ENCODE results near the gene TTYH3. TPM values are rescaled to one million over a fixed set of nuclear protein-coding genes. Genes with fewer than 3 reads are reported as not detected.

TTYH3 gene
- total RNA-seq, 1 donor from 2014 or later, result 324 TPM

DNA sequence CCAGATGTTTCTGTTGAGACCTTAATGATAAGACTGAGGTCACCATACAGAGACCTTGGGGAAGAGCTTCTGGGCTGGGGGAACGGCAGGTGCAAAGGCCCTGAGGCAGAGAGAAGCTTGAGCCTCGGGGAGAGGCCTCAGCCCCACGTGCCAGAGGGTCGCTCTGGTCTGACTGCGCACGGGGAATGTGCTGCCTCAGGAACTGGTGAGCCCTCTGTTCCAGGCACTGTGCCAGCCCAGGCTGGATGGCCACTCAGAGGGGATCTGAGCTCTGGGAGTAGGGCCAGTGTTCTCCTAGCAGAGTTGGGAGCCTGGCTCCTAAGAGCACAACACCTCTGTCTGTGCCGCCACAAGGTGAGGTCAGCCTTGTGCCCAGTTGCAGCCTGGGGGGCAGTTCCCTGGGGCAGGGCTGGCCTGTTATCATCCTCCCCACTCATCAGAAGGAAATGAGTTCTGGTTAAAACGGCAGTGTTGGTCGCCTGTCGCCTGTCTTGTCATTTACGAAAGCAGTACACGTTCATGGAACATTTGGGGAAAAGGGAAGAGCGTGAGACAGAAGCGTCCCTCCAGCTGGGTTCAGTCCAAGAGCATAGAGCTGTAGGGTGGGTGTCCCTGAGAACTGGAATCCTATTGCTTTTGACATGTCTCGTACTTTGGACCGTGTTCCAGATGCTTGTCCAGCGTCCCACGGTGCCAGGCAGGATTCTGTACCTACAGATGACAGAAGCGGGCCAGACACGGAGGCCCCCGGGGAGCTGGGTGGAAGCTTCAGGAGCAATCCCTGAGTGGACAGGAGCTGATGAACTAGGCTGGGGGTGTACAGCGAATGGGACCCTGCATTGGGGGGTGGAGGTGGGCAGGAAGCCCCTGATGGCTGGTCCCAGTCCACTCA lies 4.3 kb downstream of the TTYH3 start:
- peaks cover 11% of the 10 kb centered on the region for H3K9me3 Mint-ChIP-seq (ENCODE audit: unreplicated experiment)
- TF ChIP-seq, protein P1, sequence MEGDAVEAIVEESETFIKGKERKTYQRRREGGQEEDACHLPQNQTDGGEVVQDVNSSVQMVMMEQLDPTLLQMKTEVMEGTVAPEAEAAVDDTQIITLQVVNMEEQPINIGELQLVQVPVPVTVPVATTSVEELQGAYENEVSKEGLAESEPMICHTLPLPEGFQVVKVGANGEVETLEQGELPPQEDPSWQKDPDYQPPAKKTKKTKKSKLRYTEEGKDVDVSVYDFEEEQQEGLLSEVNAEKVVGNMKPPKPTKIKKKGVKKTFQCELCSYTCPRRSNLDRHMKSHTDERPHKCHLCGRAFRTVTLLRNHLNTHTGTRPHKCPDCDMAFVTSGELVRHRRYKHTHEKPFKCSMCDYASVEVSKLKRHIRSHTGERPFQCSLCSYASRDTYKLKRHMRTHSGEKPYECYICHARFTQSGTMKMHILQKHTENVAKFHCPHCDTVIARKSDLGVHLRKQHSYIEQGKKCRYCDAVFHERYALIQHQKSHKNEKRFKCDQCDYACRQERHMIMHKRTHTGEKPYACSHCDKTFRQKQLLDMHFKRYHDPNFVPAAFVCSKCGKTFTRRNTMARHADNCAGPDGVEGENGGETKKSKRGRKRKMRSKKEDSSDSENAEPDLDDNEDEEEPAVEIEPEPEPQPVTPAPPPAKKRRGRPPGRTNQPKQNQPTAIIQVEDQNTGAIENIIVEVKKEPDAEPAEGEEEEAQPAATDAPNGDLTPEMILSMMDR (IDR thresholded peaks at IDR 0.05; ENCODE audit: partially characterized antibody, unreplicated experiment), result no peak
- DNase-seq, result peak; percentile 18
- H3K27me3 Mint-ChIP-seq (ENCODE audit: unreplicated experiment), result peaks cover 2% of the 10 kb centered on the region
- peaks cover 13% of the 10 kb centered on the region for H3K4me1 Mint-ChIP-seq (ENCODE audit: low read depth, unreplicated experiment)
- H3K27ac Mint-ChIP-seq (ENCODE audit: unreplicated experiment), result peak overlapping the region; percentile 14
- peak overlapping the region; percentile 58 for H3K4me3 Mint-ChIP-seq (ENCODE audit: unreplicated experiment)
- no peaks in the 10 kb centered on the region for H3K36me3 Mint-ChIP-seq (ENCODE audit: unreplicated experiment)

DNA sequence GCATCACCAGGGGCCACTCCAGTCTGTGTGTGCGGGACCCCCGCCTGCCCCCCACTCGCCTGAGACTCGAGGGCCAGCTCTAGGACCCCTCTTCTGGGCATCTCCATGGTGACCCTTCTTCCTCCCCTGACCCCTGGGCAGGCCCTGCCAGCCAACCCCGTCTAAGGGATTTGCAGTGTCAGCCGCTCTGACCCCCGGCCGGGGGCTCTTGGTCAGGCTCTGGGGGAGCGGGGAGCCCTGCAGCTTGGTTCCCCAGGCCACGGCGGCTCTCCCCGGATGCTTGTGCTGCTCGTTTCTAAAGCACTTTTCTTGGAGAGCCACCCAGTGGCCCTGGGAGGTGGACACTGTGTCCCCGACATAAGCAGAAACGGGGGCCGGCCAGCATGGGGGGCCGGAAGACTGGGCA lies 5.3 kb downstream of the TTYH3 start:
- Mint-ChIP-seq H3K9me3 (ENCODE audit: unreplicated experiment) (peaks cover 10% of the 10 kb centered on the region), H3K36me3 (ENCODE audit: unreplicated experiment) (no peaks in the 10 kb centered on the region), H3K4me3 (ENCODE audit: unreplicated experiment) (peak overlapping the region; percentile 58)

DNA sequence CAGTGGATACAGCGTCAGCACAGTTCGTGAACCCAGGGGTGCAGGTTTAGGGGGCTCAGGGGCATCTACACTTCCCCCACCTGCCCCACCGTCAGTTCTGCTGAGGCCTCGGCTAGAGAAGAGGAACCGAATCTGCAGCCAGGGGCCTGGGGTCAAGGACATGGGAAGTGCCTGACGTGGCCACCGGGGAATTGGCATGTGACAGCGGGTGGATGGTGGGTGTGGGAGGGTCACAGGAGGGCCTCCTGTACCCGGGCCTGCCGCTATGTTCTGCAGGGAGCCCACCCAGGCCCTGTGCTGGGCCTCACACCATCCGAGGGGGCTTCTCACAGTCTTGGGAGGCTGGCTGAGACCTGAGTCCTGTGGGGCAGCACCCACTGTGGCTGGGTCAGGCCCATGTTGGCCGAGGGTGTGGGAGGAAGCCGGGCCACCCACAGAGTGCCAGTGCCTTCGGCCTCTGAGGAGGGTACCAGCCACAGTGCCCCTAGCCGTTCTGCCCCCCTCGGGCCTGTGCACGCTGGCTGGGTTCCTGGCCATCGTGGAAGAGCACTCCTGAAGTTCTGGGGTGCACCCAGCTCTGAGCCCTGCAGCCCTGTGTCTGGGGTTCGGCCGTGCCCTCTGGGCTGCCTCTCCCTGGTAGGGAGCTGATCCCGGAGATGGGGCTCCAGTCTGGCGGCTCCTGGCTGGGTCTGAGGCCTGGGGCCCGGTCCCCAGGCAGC lies 5.9 kb downstream of the TTYH3 start:
- H3K27ac Mint-ChIP-seq (ENCODE audit: unreplicated experiment), result no peak overlapping the region
- H3K4me1 Mint-ChIP-seq (ENCODE audit: low read depth, unreplicated experiment), result peaks cover 13% of the 10 kb centered on the region
- H3K4me3 Mint-ChIP-seq (ENCODE audit: unreplicated experiment), result no peak overlapping the region
- DNase-seq, result peak; percentile 53
- H3K9me3 Mint-ChIP-seq (ENCODE audit: unreplicated experiment), result peaks cover 8% of the 10 kb centered on the region
- TF ChIP-seq, protein P1 (IDR thresholded peaks at IDR 0.05; ENCODE audit: partially characterized antibody, unreplicated experiment), result no peak
- no peaks in the 10 kb centered on the region for H3K36me3 Mint-ChIP-seq (ENCODE audit: unreplicated experiment)
- peaks cover 2% of the 10 kb centered on the region for H3K27me3 Mint-ChIP-seq (ENCODE audit: unreplicated experiment)

More for the DNA sequence above, 5.3 kb downstream of the TTYH3 start:
- no peak overlapping the region for H3K27ac Mint-ChIP-seq (ENCODE audit: unreplicated experiment)
- peaks cover 2% of the 10 kb centered on the region for H3K27me3 Mint-ChIP-seq (ENCODE audit: unreplicated experiment)
- peak; percentile 13 for DNase-seq
- TF ChIP-seq, protein P1 (IDR thresholded peaks at IDR 0.05; ENCODE audit: partially characterized antibody, unreplicated experiment), result no peak
- H3K4me1 Mint-ChIP-seq (ENCODE audit: low read depth, unreplicated experiment), result peaks cover 13% of the 10 kb centered on the region

DNA sequence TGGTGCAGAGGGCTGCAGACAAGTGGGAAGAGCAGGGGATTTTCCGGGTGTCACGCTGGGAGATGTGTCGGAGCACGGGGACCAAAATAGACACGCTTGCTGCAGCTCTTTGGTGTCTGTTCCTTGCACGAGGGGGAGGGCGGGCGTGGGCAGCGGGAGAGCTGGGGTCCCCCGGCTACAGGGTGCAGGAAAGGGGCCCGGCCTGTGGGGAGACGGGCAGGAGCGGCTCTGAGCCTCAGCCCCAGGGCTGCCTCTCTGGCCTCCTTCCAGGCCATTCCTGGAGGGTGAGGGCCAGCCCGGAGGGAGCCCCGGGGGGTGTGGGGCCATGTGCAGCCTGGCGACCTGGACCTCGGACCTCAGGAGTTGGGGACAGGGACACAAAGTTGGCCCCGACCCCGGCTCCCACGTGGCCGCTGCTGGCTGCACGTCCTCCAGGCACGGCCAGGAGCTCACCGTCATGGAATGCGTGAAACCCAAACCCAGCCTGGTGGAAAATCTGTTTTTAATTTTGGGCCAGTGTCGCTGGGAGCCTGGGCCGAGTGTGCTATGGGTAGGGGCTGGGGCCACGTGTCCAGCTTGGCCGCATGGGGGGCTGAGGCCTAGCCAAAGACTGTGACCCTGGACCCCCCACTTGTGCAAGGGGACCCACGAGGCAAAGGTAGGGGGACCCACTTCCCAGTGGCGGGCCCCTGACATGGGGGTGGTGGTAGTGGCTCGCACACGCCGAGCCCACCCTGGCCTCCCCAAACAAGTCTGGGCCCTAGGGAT lies 6.6 kb downstream of the TTYH3 start:
- Mint-ChIP-seq H3K4me1 (ENCODE audit: low read depth, unreplicated experiment) (peaks cover 13% of the 10 kb centered on the region), H3K36me3 (ENCODE audit: unreplicated experiment) (no peaks in the 10 kb centered on the region), H3K27me3 (ENCODE audit: unreplicated experiment) (peaks cover 2% of the 10 kb centered on the region), H3K4me3 (ENCODE audit: unreplicated experiment) (no peak overlapping the region), H3K27ac (ENCODE audit: unreplicated experiment) (no peak overlapping the region), H3K9me3 (ENCODE audit: unreplicated experiment) (peaks cover 8% of the 10 kb centered on the region)
- peak; percentile 29 for DNase-seq
- TF ChIP-seq, protein P1 (IDR thresholded peaks at IDR 0.05; ENCODE audit: partially characterized antibody, unreplicated experiment), result no peak

All from glutamatergic neuron (in vitro differentiated cells).